ENCODE data around the gene RAP1GDS1. TPM values are rescaled to one million over a fixed set of nuclear protein-coding genes. Genes with fewer than 3 reads are reported as not detected.
"Not testable (repeated sequence)": the region's sequence is repeated elsewhere in the genome, so short reads cannot be mapped to it uniquely, and the experiment has no call there.

The RAP1GDS1 gene
- total RNA-seq, 2 experiments from 2014 or later = 22.3 to 25.2 TPM

DNA sequence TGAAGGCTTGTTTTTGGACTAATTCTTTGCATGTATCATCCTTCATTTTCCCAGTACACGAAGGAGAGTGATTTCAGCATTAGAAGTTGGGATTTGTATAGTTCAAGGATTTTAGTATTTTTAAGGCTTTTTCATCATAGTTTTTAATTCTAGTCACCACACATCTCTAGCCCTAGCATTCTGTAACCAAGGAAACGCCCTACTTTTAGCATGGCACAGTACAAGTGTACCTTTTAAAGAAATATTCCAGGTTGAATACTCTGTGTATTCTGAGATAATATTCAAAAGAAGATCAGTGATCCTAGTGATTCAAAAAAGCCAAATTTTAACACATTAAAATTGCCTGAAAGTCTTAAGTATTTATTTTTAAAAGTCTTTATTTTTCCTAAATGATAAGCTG is 150.5 kb downstream of the RAP1GDS1 start:
- Mint-ChIP-seq H3K36me3 (ENCODE audit: low read depth) (peaks cover 79% of the 10 kb centered on the region), H3K4me3 (no peak overlapping the region), H3K27ac (no peak overlapping the region), H3K27me3 (no peaks in the 10 kb centered on the region), H3K9me3 (peaks cover 5% of the 10 kb centered on the region), H3K4me1 (ENCODE audit: low read depth) (no peaks in the 10 kb centered on the region)
- Histone ChIP-seq H3K4me3 (ENCODE audit: low read length) (no peak overlapping the region), H3K4me1 (ENCODE audit: insufficient read depth, low read length) (no peaks in the 10 kb centered on the region), H3K27me3 (ENCODE audit: control insufficient read depth in 1 of 2, insufficient read depth in 2 of 2, low read length in 2 of 2) (no peaks in the 10 kb centered on the region), H3K36me3 (ENCODE audit: insufficient read depth, low read length) (peaks cover 2% of the 10 kb centered on the region), H3K27ac (ENCODE audit: low read depth in 1 of 2, low read length in 2 of 2) (no peak overlapping the region), H3K9me3 (ENCODE audit: control insufficient read depth in 1 of 2, insufficient read depth in 1 of 2, low read length in 2 of 2) (peaks cover 6 to 10% of the 10 kb centered on the region in 2 experiments)
- DNase-seq (no peak), ATAC-seq (ENCODE audit: poor library complexity) (no peak)
- ChIA-PET CTCF (no interaction called here), POLR2A (no interaction called here)
- intact Hi-C loops (cut with DNase I, micrococcal nuclease) = no loop called here
- TF ChIP-seq, protein P1, sequence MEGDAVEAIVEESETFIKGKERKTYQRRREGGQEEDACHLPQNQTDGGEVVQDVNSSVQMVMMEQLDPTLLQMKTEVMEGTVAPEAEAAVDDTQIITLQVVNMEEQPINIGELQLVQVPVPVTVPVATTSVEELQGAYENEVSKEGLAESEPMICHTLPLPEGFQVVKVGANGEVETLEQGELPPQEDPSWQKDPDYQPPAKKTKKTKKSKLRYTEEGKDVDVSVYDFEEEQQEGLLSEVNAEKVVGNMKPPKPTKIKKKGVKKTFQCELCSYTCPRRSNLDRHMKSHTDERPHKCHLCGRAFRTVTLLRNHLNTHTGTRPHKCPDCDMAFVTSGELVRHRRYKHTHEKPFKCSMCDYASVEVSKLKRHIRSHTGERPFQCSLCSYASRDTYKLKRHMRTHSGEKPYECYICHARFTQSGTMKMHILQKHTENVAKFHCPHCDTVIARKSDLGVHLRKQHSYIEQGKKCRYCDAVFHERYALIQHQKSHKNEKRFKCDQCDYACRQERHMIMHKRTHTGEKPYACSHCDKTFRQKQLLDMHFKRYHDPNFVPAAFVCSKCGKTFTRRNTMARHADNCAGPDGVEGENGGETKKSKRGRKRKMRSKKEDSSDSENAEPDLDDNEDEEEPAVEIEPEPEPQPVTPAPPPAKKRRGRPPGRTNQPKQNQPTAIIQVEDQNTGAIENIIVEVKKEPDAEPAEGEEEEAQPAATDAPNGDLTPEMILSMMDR (IDR thresholded peaks at IDR 0.05) = no peak

DNA sequence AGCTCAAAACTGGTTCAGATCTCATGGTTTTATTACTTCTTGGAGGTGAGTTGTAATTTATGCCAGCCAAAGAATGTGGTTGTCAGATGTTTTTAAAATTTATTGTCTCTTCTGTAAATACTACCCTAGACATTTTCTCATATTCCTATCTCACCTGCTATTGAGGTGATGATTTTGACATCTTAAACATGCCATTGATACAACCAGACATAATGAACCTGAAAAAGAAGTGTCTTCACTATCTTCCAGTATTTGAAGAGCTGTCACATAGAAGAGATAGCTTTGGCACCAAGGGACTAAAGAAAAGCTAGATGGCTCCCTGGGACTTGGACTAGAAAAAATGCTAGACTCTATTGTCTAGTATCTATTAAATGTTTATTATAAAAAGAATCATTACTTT is 155.7 kb downstream of the RAP1GDS1 start:
- Mint-ChIP-seq H3K27ac (no peak overlapping the region), H3K27me3 (no peaks in the 10 kb centered on the region), H3K4me1 (ENCODE audit: low read depth) (no peaks in the 10 kb centered on the region), H3K9me3 (peaks cover 5% of the 10 kb centered on the region), H3K4me3 (no peak overlapping the region), H3K36me3 (ENCODE audit: low read depth) (peaks cover 76% of the 10 kb centered on the region)
- no peak overlapping the region for H3K4me3 ChIP-seq (ENCODE audit: low read length)
- H3K27me3 ChIP-seq (ENCODE audit: control insufficient read depth in 1 of 2, insufficient read depth in 2 of 2, low read length in 2 of 2) = no peaks in the 10 kb centered on the region
- H3K9me3 ChIP-seq (ENCODE audit: control insufficient read depth in 1 of 2, insufficient read depth in 1 of 2, low read length in 2 of 2) = peaks cover 6 to 10% of the 10 kb centered on the region in 2 experiments
- POLR2A ChIA-PET = no interaction called here
- TF ChIP-seq, protein P1 (IDR thresholded peaks at IDR 0.05) = no peak
- no peak for DNase-seq
- H3K27ac ChIP-seq (ENCODE audit: low read depth in 1 of 2, low read length in 2 of 2) = no peak overlapping the region
- ATAC-seq (ENCODE audit: poor library complexity) = no peak
- CTCF ChIA-PET = no interaction called here
- no peaks in the 10 kb centered on the region for H3K4me1 ChIP-seq (ENCODE audit: insufficient read depth, low read length)
- H3K36me3 ChIP-seq (ENCODE audit: insufficient read depth, low read length) = peaks cover 35% of the 10 kb centered on the region
- intact Hi-C loops (cut with DNase I, micrococcal nuclease) = no loop called here

DNA sequence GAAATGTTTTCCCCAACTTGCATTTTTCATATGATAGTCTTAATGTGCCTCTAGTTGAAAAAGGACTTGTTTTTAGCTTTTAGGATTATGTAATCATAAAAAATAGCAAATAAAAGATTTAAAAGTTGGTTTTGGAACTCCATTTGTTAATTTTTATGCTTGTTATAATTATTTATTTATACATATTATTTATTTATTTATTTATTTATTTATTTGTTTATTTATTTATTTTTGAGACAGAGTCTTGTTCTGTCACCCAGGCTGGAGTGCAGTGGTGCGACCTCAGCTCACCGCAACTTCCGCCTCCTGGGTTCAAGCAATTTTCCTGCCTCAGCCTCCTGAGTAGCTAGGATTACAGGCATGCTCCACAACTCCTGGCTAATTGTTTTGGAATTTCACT is 159.0 kb downstream of the RAP1GDS1 start:
- not testable (repeated sequence) for ATAC-seq (ENCODE audit: poor library complexity)

DNA sequence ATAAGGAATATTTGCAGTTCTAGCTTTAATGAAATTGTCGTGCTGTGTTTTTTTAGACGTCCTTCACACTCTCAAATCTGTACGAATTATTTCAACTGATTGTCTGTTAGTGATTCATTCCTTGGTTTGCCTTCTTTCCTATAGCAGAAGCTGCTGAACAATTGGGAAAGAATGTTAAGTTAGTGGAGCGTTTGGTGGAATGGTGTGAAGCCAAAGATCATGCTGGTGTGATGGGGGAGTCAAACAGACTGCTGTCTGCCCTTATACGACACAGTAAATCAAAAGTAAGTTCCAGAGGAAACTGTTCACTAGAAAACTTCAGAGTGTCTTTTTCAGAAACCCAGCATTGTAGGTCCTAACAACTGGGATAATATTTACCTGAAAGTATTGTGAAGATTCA is 159.9 kb downstream of the RAP1GDS1 start:
- ChIA-PET CTCF (no interaction called here), POLR2A (no interaction called here)
- Mint-ChIP-seq H3K4me1 (ENCODE audit: low read depth) (peaks cover 11% of the 10 kb centered on the region), H3K27ac (no peak overlapping the region), H3K9me3 (no peaks in the 10 kb centered on the region), H3K4me3 (no peak overlapping the region), H3K36me3 (ENCODE audit: low read depth) (peaks cover 86% of the 10 kb centered on the region), H3K27me3 (no peaks in the 10 kb centered on the region)
- Histone ChIP-seq H3K4me1 (ENCODE audit: insufficient read depth, low read length) (no peaks in the 10 kb centered on the region), H3K36me3 (ENCODE audit: insufficient read depth, low read length) (peaks cover 53% of the 10 kb centered on the region), H3K9me3 (ENCODE audit: control insufficient read depth in 1 of 2, insufficient read depth in 1 of 2, low read length in 2 of 2) (no peaks in the 10 kb centered on the region), H3K27me3 (ENCODE audit: control insufficient read depth in 1 of 2, insufficient read depth in 2 of 2, low read length in 2 of 2) (no peaks in the 10 kb centered on the region), H3K4me3 (ENCODE audit: low read length) (no peak overlapping the region), H3K27ac (ENCODE audit: low read depth in 1 of 2, low read length in 2 of 2) (no peak overlapping the region)
- DNase-seq (no peak), ATAC-seq (ENCODE audit: poor library complexity) (no peak)
- intact Hi-C loops (cut with DNase I, micrococcal nuclease) = no loop called here
- TF ChIP-seq, protein P1 (IDR thresholded peaks at IDR 0.05) = no peak

More for the DNA sequence above, 159.0 kb downstream of the RAP1GDS1 start:
- H3K4me3 ChIP-seq (ENCODE audit: low read length); H3K9me3 ChIP-seq (ENCODE audit: control insufficient read depth in 1 of 2, insufficient read depth in 1 of 2, low read length in 2 of 2); CTCF ChIA-PET; POLR2A ChIA-PET; H3K27me3 ChIP-seq (ENCODE audit: control insufficient read depth in 1 of 2, insufficient read depth in 2 of 2, low read length in 2 of 2); H3K4me1 ChIP-seq (ENCODE audit: insufficient read depth, low read length); intact Hi-C loops (cut with DNase I, micrococcal nuclease); H3K9me3 Mint-ChIP-seq; DNase-seq; H3K27ac Mint-ChIP-seq; H3K4me1 Mint-ChIP-seq (ENCODE audit: low read depth); H3K27me3 Mint-ChIP-seq; H3K4me3 Mint-ChIP-seq; H3K27ac ChIP-seq (ENCODE audit: low read depth in 1 of 2, low read length in 2 of 2): not testable (repeated sequence)
- H3K36me3 Mint-ChIP-seq (ENCODE audit: low read depth) = peaks cover 85% of the 10 kb centered on the region
- H3K36me3 ChIP-seq (ENCODE audit: insufficient read depth, low read length) = peaks cover 51% of the 10 kb centered on the region

Measured in CD4-positive, alpha-beta T cell (primary cell).